Right renal cortex interstitium (tissue), 3 donors: ENCODE measurements around the gene ADSS2. TPM values are rescaled to one million over a fixed set of nuclear protein-coding genes. Genes with fewer than 3 reads are reported as not detected.
"Not testable (repeated sequence)": the region's sequence is repeated elsewhere in the genome, so short reads cannot be mapped to it uniquely, and the experiment has no call there.

Source experiments
- DNase-seq, 3 donors: peaks; one replicate each; pipeline ENCODE4 v3.0.0-alpha.2; 2013; ENCODE audit warnings: low read depth in 3 of 3, low spot score in 2 of 3
- polyA plus RNA-seq, 3 donors: library from polyadenylated mRNA; unstranded; fragments of 120-200 nt; gene quantifications; one replicate each; pipeline ENCODE4 v1.2.1, GENCODE V29; 2013; ENCODE audit not compliant: insufficient read length in 3 of 3

The ADSS2 gene
- polyA plus RNA-seq, result 10 to 100 TPM; 61.0 to 64.6 (median 63.3) TPM

DNA sequence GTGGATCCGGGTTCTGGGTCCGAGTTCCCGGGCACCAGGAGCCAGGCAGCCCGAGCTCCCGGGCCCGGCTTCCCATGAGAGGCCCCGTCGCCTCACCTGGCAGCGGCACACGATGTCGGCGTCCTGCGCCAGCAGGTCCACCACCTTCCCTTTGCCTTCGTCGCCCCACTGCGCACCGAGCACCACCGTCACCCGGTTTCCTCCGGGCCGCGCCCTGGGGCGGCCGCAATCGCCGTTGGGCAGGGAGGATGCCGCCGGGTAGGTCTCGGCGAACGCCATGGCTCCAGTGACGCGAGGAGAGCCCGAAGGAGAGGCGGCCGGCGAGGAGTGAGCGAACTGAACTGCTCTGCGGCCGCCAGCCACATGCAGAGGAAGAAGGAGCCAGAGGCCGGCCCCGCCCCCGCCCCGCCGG lies at the start of gene ADSS2:
Gene ADSS2 (minus strand): TSS at position 371 of the 412 bp plus-strand sequence. CDS start 92 bp downstream, at position 279.
- peak in 1 of 3 donors; percentile 14 for DNase-seq

- DNase-seq, result not testable (repeated sequence)
These were observed 48.8 kb upstream of the ADSS2 start for GRCh38 chr1:244500515-244500914.

GRCh38 chr1:244499484-244499883 lies 47.8 kb upstream of the ADSS2 start:
- DNase-seq, result not testable (repeated sequence)

DNA sequence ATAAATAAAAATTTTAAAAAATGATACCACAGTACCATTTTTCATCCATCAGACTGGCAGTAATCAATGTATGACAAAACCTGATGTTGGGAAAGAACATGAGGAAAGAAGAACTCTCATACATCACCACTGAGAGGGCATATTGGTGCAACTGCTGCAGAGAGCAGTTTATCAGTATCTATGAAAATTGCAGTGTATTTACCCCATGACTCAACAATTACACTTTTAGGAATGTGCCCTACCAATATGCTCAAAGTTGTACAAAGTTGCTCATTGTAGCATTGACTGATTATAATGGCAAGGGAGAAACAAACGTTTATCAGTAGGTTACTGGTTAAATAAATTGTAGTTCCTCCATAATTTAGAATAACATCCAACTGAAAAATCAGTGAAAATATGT lies 46.1 kb upstream of the ADSS2 start:
- DNase-seq, result no peak

GRCh38 chr1:244496186-244496585 lies 44.5 kb upstream of the ADSS2 start:
- no peak for DNase-seq

DNA sequence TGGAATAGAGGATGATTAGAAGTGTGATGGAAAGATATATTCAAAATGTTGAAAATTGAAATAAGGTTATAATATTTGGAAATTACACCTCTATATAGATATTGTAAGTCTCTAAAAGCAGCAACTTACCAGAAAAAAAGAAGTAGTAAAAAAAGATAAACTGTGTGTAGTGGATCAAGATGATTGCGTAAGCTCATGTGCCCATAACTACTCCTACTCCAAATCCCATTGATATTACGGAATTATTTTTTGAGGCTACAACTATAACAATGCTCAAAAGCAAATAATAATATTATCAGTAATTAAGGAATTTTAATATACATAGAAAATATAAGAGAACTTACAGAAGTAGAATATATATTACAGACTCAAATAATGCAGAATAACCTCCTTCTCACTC lies 42.9 kb upstream of the ADSS2 start:
- no peak for DNase-seq

DNA sequence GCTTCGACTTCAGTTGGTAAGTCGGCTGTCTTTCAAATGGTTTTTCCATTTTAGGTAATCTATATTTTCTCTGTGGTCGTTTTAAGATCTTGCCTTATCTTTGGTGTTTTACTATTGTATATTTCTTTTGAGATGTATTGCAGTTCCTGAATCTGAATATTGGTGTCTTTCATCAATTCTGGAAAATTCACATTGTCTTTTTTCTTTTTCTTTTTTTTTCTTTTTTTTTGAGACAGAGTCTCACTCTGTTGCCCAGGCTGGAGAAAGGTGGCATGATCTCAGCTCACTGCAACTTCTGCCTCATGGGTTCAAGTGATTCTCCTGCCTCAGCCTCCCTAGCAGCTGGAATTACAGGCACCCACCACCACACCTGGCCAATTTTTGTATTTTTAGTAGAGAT lies 33.3 kb upstream of the ADSS2 start:
- not testable (repeated sequence) for DNase-seq

GRCh38 chr1:244473059-244473605 lies 21.4 kb upstream of the ADSS2 start:
- DNase-seq, result no peak

- no peak for DNase-seq
These were observed 15.0 kb upstream of the ADSS2 start for GRCh38 chr1:244466724-244467123.

DNA sequence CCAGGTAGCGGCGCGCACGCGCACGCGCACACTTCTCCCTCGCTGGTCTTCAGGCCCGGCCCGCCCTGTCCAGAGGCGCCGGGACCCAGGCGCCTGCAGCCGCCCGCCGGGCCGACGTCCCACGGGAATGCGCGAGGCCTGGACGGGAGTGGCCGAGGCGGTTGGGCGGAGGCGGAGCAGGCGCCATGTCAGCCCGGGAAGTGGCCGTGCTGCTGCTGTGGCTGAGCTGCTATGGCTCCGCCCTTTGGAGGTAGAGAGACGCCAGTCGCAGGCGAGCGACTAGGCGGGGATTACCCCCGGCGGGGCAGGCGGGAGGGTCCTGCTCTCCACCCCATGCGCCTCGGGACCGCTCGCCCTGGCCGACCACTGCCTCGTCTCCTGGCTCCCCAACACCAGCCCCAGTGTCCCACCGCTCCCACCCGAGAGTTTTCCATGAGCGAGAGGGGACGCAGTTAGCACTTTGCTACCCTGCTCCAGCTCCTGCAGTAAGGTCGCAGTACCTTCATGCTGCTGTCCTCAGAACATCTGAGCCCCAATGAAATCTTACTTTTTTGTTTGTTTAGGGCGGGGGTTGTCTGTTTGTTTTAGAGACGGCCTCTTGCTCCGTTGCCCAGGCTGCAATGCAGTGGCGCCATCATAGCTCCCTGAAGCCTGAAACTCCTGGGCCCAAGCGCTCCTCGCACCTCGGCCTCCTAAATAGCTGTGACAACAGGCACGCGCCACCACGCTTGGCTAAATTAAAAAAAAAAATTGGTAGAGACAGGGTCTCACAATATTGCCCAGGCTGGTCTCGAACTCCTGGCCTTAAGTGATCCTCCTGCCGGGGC lies 9.7 kb upstream of the ADSS2 start, which contains the start of gene CATSPERE:
Gene CATSPERE (plus strand): TSS at position 29 of the 827 bp plus-strand sequence. CDS start 157 bp downstream, at position 186.
- peak; percentile 48 to 75 (median 66) for DNase-seq

GRCh38 chr1:244460197-244460596 lies 8.5 kb upstream of the ADSS2 start:
- no peak for DNase-seq

GRCh38 chr1:244458781-244459180 lies 7.1 kb upstream of the ADSS2 start:
- DNase-seq, result no peak

DNA sequence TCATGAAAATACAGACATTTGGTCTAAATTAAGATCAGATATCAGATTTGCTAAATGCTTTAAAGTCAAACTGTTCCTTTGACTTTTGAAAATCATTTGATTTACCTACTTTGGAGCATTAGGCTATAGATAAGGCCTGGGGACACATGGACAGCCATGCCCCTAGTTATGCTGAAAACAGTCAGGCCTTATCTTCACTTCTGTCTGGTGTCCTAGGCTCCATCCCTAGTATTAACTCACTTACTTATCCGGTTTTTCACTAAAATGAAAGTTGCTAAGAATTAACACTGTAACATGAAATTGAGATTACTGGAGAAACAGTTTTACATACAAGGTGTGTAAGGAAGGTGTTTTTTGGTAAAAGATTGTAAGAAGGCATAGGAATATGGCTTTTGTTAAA lies 4.9 kb upstream of the ADSS2 start:
- DNase-seq, result no peak

DNA sequence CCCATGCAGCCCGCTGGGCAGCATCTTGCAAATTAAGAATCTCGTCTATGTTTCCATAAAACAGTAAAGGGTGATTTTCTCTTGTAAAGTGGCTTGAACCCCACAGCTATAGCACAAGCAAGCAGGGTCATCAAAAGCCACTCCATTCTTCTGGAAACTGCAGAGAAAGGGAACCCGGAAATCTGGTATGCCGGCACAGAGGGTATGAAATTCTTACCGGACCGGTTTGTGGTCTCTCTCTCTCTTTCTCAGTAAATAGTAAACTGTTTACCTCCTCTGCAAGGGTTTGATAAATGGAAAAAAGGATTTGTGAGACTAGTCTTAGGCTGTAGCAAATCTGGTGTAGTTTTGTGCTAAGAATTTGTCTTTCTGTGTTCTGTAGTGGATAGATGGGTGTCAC lies 2.7 kb upstream of the ADSS2 start:
- no peak for DNase-seq

DNA sequence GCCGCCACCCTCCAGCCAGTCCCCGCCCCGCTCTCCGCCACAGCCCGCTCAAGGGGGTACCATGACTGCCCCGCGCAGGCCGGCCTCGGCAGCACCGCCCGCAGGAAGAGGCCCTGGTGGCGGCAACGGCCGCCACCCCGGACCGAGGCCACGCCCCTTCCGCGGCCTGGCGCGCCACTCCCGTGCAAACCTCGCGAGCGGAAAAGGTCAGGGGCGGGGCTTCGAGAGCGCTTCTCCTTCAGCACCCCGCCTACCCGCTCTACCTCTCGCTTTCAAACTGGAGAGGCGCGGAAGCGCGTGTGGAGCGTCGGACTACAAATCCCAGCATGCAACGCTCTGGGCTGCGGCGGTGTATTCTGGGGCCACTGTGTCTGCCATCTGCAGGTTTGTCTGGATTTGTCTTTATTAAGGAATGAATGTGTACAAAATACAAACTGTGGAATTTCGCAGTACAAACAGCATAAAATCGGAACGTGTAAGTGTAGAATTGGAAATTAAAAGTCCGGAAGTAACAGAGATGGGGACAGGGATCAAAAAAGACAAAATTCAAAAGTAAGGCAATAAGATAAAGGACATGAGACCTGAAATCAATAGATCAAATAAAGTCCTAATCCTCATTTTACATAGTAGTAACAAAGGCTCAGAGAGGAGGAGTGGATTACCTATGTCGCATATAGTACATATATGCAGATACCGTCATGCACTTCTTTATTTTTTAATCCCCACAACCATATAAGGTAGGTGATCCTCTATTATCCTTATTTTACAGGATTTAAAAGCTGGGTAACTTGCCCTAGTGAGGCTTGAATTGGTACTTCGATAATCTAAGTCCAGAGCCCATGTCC lies 464 bp upstream of the ADSS2 start:
- DNase-seq, result peak; percentile 98 to 99 (median 98)

- peak in 2 of 3 donors; percentile 17 to 23 for DNase-seq
These were observed 841 bp downstream of the ADSS2 start for GRCh38 chr1:244450597-244451538.

- no peak for DNase-seq
These were observed 1.7 kb downstream of the ADSS2 start for GRCh38 chr1:244449936-244450508.

GRCh38 chr1:244448279-244449036 lies 3.3 kb downstream of the ADSS2 start:
- no peak for DNase-seq

GRCh38 chr1:244447552-244447951 lies 4.2 kb downstream of the ADSS2 start:
- DNase-seq, result no peak
